Vagina (tissue), 2 donors: ENCODE measurements around the gene BRICD5. TPM values are rescaled to one million over a fixed set of nuclear protein-coding genes. Genes with fewer than 3 reads are reported as not detected.

Experiments used
- DNase-seq, 2 donors: peaks; one replicate each; pipeline ENCODE4 v3.0.0-alpha.2; 2017; ENCODE audit errors: extremely low spot score in 2 of 2
- H3K27ac ChIP-seq: fragments of 200-600 bp; sonication (generic); one replicate; pipeline ENCODE4 v1.5.1; 2019
- H3K27me3 ChIP-seq: fragments of 200-600 bp; sonication (generic); one replicate; pipeline ENCODE4 v1.5.1; 2019
- H3K36me3 ChIP-seq, 2 donors: fragments of 200-600 bp; sonication (generic); one replicate each; pipeline ENCODE4 v1.5.1; 2017 to 2019
- H3K4me1 ChIP-seq: fragments of 200-600 bp; sonication (generic); one replicate; pipeline ENCODE4 v1.5.1; 2019
- H3K4me3 ChIP-seq, 2 donors: fragments of 200-600 bp; sonication (generic); 1 replicate in 1 of 2; 2 replicates in 1 of 2; pipeline ENCODE4 v1.5.1; 2016 to 2019
- H3K9me3 ChIP-seq: fragments of 200-600 bp; sonication (generic); one replicate; pipeline ENCODE4 v1.5.1; 2019
- POLR2A ChIP-seq, 2 donors: fragments of 450-650 bp; IDR thresholded peaks; one replicate each; pipeline ENCODE4 v1.6.1; 2017; ENCODE audit warnings: antibody characterized with exemption in 2 of 2, mild to moderate bottlenecking in 2 of 2, moderate library complexity in 2 of 2
- POLR2AphosphoS5 ChIP-seq, 2 donors: sonication (generic); formaldehyde crosslinking; IDR thresholded peaks; one replicate each; pipeline ENCODE4 v1.9.0; 2017; ENCODE audit warnings: antibody characterized with exemption in 2 of 2, mild to moderate bottlenecking in 2 of 2, low read depth in 1 of 2; ENCODE audit not compliant: insufficient read depth in 1 of 2
- intact Hi-C: fragments of 100-400 bp; cut with DNase I; formaldehyde crosslinking; loops from one replicate; pipeline ENCODE4 v1.15.1; 2023
- total RNA-seq: library from RNA; depleted of rRNA; stranded (reverse); fragments of >200 nt; gene quantifications from one replicate; pipeline ENCODE4 v1.2.3, GENCODE V29; 2016
- TF ChIP-seq, protein P1 (sequence below), 3 experiments: fragments of 450-650 bp in 2 of 3; fragments of 200-600 bp in 1 of 3; sonication (generic) in 1 of 3; IDR thresholded peaks; one replicate each; pipeline ENCODE4 v1.5.1; 2017 to 2019; ENCODE audit warnings: antibody characterized with exemption in 3 of 3, mild to moderate bottlenecking in 2 of 3, moderate library complexity in 2 of 3

Gene BRICD5
- total RNA-seq, 1 donor from 2014 or later, result 9.6 TPM

DNA sequence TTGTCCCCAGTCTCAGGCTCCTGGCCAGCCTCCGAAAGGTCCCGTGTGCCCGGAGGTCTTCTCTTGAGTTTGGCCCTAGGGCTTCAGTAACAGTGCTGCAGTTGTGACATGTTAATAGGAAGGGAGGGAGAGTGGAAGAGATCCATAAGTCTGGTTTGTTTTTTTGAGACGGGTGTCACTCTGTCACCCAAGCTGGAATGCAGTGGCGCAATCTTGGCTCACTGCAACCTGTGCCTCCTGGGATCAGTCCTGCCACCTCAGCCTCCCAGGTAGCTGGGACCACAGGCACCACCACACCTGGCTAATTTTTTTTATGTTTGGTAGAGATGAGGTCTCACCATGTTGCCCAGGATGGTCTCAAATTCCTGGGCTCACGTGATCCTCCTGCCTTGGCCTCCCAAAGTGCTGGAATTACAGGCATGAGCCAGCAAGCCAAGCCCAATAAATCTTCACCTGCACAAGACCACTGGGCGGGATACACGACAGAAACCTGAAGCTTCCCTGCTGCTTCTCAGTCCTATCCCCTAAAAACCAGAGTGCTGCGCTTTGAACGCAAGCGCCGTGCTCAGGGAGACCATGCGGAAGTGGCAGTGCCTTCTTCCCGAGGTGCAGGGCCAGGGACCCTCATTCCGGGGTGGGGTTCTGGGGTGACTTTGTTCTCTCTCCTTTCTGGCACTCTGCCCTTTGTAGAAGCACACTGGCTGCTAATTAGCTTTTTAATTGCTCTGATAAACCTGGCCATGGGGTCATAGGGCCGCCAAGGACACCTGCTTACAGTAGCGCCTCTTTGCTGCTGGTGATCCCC, 44.2 kb downstream of the BRICD5 start:
- Histone ChIP-seq H3K9me3 (no peaks in the 10 kb centered on the region), H3K4me3 (no peak overlapping the region), H3K4me1 (peaks cover 27% of the 10 kb centered on the region), H3K36me3 (peaks cover 0 to 43% of the 10 kb centered on the region in 2 donors), H3K27me3 (no peaks in the 10 kb centered on the region), H3K27ac (no peak overlapping the region)
- no peak for TF ChIP-seq POLR2A (IDR thresholded peaks at IDR 0.05)
- no peak for TF ChIP-seq POLR2AphosphoS5 (IDR thresholded peaks at IDR 0.05; ENCODE audit: insufficient read depth in 1 of 2, low read depth in 1 of 2)
- DNase-seq, result no peak
- intact Hi-C loops, result no loop called here

DNA sequence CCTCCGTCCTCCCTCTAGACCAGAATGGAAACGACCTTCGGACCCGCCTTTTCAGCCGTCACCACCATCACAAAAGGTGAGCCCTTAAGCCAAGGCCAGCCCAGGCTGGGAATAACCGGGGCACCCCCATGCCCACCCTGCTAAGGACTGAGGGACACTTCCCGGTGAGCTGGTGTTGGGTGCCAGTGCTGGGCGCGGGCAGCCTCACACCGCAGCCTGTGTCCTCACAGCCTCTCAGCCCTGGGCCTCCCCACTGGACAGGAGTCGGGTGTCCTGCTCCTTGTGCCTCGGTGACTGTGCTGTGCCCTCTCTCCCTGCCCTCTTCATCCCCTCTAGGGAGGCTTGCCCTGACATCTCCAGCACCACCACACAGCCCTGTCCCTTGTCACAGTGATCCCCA, 44.8 kb downstream of the BRICD5 start:
- Histone ChIP-seq H3K27me3 (no peaks in the 10 kb centered on the region), H3K36me3 (peaks cover 0 to 39% of the 10 kb centered on the region in 2 donors), H3K4me1 (peaks cover 33% of the 10 kb centered on the region), H3K27ac (no peak overlapping the region), H3K4me3 (no peak overlapping the region), H3K9me3 (no peaks in the 10 kb centered on the region)
- no peak for DNase-seq
- intact Hi-C loops, result no loop called here
- TF ChIP-seq, protein P1, sequence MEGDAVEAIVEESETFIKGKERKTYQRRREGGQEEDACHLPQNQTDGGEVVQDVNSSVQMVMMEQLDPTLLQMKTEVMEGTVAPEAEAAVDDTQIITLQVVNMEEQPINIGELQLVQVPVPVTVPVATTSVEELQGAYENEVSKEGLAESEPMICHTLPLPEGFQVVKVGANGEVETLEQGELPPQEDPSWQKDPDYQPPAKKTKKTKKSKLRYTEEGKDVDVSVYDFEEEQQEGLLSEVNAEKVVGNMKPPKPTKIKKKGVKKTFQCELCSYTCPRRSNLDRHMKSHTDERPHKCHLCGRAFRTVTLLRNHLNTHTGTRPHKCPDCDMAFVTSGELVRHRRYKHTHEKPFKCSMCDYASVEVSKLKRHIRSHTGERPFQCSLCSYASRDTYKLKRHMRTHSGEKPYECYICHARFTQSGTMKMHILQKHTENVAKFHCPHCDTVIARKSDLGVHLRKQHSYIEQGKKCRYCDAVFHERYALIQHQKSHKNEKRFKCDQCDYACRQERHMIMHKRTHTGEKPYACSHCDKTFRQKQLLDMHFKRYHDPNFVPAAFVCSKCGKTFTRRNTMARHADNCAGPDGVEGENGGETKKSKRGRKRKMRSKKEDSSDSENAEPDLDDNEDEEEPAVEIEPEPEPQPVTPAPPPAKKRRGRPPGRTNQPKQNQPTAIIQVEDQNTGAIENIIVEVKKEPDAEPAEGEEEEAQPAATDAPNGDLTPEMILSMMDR (IDR thresholded peaks at IDR 0.05), result no peak
- TF ChIP-seq POLR2AphosphoS5 (IDR thresholded peaks at IDR 0.05; ENCODE audit: insufficient read depth in 1 of 2, low read depth in 1 of 2) (no peak), POLR2A (IDR thresholded peaks at IDR 0.05) (no peak)

DNA sequence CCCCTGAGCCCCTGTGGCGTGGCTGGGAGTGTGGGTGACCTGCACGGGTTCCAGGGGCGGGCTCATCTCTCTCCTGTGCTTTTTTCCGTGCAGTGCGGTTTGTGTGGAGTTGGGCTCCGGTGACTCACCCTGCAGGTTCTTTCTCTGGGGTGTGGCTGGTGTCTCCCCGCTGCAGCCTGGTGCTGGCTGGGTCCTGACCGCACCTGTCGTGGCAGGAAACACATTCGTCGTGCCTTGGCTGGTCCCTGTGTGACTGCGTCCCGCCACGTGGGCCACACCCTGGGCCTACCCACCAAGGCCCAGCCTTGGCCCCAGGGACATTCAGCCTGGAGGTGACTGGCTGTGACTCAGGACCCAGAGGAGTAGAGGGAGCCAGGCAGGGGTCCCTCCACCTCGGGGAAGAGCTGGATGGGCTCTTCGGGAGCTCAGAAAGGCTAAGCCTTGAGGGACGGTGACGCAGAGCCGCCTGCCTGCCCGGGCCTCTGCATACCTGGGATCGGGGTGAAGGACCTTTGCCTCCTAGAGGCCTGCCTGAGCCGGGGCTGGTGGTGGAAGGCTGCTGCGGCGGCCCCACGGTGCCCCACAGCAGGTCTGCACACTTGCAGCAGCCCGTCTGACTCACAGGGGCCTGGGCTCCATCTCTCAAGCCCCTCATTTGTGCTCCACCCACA, 47.3 kb downstream of the BRICD5 start:
- H3K27me3 ChIP-seq, result no peaks in the 10 kb centered on the region
- peaks cover 58% of the 10 kb centered on the region for H3K4me1 ChIP-seq
- peak; percentile 47 to 75 for TF ChIP-seq POLR2AphosphoS5 (IDR thresholded peaks at IDR 0.05; ENCODE audit: insufficient read depth in 1 of 2, low read depth in 1 of 2)
- TF ChIP-seq, protein P1 (IDR thresholded peaks at IDR 0.05), result no peak
- intact Hi-C loops, result no loop called here
- H3K36me3 ChIP-seq, result peaks cover 0 to 24% of the 10 kb centered on the region in 2 donors
- H3K9me3 ChIP-seq, result no peaks in the 10 kb centered on the region
- DNase-seq, result no peak
- H3K27ac ChIP-seq, result peak overlapping the region; percentile 76
- no peak overlapping the region for H3K4me3 ChIP-seq

DNA sequence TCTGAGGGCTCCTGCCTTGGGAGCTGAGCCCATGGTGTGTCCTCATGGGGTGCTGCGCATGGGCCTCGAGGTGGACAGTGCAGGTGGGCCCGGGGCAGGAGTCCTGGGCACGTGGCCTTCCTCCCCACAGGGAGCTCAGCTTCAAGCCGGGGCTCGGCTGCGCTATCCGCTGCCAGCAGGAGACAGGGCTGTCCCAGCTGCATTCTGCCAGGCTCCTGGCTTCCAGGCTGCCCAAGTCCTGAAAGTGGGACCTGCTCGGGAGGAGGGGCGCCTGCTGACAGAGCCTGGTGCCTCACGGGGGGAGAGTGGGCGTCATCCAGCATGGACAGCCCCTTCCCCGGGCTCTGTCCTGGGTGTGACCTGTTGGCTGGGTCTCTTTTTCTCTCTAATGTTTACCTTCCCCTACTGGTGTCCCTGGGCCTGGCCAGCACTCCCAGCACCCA, 48.0 kb downstream of the BRICD5 start:
- DNase-seq, result no peak

DNA sequence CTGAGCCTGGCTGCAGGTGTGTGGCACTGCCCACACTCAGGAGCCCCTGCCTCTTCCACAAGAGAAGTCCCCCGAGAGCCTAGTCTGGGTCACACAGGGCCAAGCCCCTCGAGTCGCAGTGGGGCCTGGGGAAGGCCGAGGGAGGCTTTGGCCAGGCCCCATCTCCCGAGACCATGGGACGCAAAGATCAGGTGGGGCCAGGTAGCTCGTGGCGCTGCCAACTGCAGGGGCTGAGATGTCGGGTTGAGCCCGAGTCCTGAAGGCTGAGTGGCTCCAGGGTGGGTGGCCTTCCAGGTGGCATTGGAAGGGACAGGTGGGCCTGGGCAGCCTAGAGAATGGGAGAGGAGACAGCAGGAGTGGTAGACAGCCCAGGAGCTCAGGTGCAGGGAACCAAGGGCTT, 48.8 kb downstream of the BRICD5 start:
- H3K36me3 ChIP-seq, result peaks cover 0 to 13% of the 10 kb centered on the region in 2 donors
- peaks cover 72% of the 10 kb centered on the region for H3K4me1 ChIP-seq
- no peak for DNase-seq
- no peaks in the 10 kb centered on the region for H3K9me3 ChIP-seq
- H3K27ac ChIP-seq, result peak overlapping the region; percentile 78
- H3K27me3 ChIP-seq, result no peaks in the 10 kb centered on the region
- intact Hi-C loops, result no loop called here
- no peak overlapping the region for H3K4me3 ChIP-seq
- TF ChIP-seq, protein P1 (IDR thresholded peaks at IDR 0.05), result no peak
- no peak for TF ChIP-seq POLR2A (IDR thresholded peaks at IDR 0.05)
- no peak for TF ChIP-seq POLR2AphosphoS5 (IDR thresholded peaks at IDR 0.05; ENCODE audit: insufficient read depth in 1 of 2, low read depth in 1 of 2)

More for the DNA sequence above, 48.0 kb downstream of the BRICD5 start:
- intact Hi-C loops, result no loop called here
- TF ChIP-seq POLR2A (IDR thresholded peaks at IDR 0.05) (no peak), POLR2AphosphoS5 (IDR thresholded peaks at IDR 0.05; ENCODE audit: insufficient read depth in 1 of 2, low read depth in 1 of 2) (no peak)
- TF ChIP-seq, protein P1 (IDR thresholded peaks at IDR 0.05), result no peak
- Histone ChIP-seq H3K4me3 (no peak overlapping the region), H3K27ac (peak overlapping the region; percentile 76), H3K4me1 (peaks cover 64% of the 10 kb centered on the region), H3K9me3 (no peaks in the 10 kb centered on the region), H3K36me3 (peaks cover 0 to 18% of the 10 kb centered on the region in 2 donors), H3K27me3 (no peaks in the 10 kb centered on the region)
